Activated CD4-positive, alpha-beta T cell treated with anti-CD3 and anti-CD28 coated beads for 1 hour (primary cell): ENCODE measurements around the gene SGIP1.
"Not testable (repeated sequence)": the region's sequence is repeated elsewhere in the genome, so short reads cannot be mapped to it uniquely, and the experiment has no call there.

Experiments used
- DNase-seq: peaks from one replicate; pipeline ENCODE4 v3.0.0-alpha.2; 2020

SGIP1 gene

DNA sequence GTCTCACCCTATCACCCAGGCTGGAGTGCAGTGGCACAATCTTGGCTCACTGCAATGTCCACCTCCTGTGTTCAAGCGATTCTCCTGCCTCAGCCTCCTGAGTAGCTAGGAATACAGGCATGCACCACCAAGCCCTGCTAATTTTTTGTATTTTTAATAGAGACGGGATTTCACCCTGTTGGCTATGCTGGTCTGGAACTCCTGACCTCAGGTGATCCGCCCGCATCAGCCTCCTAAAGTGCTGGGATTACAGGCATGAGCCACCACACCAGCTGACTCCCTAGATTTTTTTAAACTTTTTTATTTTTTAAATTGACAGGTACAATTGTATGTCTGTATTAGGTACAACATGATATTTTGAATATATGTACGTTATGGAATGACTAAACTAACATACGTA, 200.6 kb downstream of the SGIP1 start:
- not testable (repeated sequence) for DNase-seq

DNA sequence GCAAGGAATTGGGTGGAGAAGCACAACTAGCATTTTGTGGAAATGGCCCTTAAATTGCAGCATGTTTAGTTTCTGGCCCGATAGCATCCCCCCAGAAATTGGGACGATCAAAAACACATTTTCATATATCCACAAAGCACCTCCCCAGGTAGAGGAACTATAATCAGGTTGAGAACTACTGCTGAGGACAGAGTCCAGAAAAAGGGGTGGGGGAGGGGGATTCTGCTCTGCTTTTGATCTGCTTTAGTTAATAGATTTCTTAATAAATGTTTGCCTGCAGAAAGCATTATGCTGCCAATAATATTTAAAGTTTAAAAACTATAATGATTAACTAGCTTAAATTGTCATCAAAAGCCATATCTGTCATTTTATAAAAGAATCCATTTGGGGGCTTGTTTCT, 203.9 kb downstream of the SGIP1 start:
- no peak for DNase-seq

DNA sequence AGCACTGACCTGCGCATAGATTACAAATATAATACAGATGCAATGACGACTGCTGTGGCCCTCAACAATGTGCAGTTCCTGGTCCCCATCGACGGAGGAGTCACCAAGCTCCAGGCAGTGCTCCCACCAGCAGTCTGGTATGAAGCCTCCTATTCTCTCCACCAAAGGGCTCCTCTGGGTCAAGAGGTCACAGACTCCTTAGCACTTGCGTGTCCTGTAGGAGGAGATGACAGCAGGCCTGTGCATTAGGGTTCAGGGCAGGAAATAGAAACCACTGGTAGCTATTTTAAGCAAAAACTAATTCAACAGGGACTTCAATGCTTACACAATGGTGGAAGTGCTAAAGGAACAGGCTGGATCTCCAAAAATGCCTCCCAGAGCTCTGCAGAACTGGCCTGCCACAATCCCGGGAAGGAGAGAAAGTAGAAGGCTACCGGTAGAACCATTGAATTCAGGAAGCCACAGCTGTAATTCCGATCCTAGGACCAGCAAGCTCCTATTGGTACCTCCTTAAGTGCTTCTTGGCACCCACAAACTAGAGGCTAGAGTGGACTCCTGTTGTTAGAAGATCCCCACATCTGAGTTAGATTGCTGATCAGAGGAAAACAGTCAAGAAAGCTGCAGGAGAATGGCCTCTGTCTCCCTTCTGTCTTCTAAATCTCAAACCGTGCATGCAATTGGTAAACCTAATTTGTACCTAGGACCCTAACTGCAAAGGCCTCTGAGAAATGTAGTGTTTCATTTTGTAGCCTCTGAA, 205.6 kb downstream of the SGIP1 start:
- DNase-seq = no peak

DNA sequence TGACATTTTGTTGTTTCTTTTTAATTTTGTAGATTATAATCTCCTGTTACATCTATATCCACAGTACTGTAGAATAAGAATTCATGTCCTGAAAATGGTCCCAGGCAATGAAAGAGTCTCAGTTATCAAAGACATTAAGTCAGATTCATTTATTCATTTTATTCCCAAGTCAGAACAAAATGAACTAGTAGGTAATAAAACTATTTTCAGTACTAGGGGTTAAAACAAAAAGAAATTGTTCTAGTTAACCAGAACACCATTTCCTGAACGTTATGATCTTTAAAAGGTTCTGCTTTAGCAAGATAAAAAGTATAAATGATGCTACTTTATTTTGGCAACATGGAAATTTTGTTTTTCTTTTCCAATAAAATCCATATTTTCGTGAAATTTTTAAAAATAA, 211.5 kb downstream of the SGIP1 start:
- no peak for DNase-seq

DNA sequence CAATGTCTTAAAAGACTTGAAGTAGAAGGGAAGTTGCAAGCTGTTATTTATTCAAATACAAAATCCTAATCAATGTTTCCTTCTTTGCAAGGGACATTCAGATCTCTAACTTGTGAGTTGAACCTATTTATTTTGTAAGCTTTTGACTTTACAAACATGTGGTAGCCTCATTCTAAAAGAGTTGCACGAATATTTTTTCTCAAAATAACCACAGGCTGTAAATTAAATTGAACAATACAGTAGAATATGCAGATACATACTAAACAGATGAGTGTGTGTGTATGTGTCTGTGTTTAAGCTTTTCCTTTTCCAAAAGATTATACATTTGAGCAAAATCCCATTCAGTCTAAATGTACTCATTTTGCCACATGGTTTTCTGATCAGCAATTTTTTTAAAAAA, 213.5 kb downstream of the SGIP1 start:
- no peak for DNase-seq

DNA sequence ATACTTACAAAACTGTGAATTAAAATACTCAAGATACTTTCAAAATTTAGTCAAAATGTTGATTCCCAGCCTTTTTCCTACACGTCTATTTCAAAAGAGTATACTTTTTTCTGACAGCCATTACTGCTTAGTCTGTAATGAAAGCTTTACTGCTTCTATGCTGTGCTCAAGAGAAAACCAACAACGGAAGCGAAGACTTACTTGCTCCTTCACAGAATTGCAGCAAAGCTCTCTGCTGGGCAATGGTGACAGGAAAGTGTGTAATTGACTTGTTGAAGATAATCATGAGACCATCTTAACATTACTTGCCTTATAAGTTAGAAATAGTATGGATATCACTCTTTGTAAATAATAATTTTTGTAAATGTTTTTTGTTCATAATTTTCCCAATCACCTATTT, 216.6 kb downstream of the SGIP1 start:
- no peak for DNase-seq

DNA sequence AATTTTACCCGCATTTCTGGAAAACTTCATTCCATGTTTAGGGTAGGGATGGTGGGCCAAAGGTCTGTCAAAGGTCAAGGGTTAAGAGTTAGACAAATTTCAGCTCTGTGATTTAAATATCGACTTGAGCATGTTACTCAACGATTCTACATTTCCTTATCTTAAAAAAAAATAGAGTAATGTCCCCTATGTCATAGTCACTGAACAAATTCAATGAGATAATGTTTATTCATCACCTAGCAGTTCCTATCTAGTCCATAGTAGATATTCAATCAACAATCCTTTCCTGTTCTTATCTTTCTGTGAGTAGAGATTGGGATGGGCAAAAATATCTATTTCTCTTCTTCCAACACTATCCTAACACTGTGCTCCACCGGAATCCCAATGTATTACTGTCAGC, 217.2 kb downstream of the SGIP1 start:
- no peak for DNase-seq

DNA sequence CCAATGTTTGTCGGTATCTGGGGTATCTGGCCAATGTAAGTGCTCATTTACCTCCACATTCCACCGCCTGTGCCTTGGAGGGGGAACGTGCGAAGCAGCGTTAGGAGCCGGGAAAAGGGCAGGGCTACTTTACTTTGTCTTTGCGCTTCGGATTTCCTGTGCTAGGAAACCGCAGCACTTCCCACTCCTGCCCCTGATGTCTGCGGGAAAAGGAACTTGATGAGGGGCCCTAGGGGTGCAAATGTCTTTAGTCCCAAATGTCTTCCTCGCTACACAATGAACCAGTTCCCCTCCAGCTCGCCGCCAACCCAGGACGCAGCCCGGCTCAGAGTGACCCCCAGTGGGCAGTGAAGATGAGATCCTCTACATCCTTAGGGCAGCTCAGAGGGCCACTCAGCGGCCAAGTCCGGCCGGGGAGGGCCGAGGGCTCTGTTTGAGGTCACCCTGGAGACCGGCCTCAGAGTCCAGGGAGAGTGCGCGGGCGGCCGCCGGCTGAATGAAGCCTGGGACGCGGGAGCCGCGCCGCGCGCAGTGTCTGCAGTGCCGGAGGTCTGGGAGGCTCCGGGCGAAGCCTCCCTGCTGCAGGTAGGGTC, 218.1 kb downstream of the SGIP1 start, which contains the start of gene DYNLT5:
DYNLT5 (plus strand) TSS at position 460 of the 593 bp plus-strand sequence. CDS start 2,200 bp downstream, outside the sequence.
- DNase-seq = no peak

DNA sequence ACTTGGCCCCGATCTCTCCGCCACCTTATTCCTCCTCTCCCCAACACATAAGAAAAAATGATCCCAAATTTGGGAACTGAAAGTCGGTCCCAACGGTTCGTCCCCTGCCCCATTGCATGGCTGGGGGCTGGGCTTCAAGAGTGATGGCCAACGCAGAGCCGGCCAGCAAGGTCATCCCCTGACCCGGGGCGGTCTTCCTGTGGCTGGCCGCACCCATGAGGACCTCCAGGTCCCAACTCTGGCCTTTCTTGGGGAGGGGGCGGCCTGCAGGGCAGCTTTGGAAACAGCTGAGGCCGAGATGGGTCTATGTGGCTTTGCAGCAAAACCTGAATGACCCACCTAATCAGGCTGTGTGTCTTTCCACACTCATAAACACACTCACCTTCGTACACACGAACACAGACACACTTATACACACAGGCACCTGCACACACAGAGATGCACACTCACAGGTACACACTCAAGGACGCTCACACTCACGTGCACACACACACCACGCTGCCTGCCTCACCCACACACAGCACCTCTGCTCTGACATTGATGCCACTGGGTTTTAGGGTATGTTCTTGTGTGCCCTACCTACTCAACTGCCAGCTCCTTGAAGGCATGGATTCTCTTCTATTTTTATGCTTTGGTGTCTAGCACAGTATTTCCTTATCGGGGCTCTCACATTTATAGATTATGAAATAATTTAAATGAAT, 218.9 kb downstream of the SGIP1 start:
- no peak for DNase-seq

DNA sequence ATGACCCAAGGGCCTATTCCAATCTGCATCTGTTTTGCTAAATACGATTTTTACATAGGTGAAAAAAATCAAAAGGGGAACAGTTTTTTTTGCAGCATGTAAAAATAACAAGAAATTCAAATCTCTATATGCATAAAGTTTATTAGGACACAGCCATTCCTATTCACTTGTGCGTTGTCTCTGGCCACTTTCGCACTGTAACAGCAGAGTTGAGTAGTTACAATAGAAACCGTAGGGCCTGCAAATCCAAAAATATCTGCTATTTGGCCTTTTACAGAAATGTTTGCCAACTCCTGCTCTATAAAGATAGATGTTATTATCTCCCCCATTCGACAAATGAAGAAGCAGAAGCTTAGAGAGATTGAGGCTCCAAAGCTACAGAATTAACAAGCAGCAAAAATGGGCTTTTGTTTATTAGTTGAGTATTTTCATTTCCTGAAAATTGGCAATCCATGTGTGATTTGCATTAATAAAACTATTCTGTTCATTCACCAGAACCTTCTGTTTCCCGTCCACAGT, 223.8 kb downstream of the SGIP1 start:
- DNase-seq = no peak

DNA sequence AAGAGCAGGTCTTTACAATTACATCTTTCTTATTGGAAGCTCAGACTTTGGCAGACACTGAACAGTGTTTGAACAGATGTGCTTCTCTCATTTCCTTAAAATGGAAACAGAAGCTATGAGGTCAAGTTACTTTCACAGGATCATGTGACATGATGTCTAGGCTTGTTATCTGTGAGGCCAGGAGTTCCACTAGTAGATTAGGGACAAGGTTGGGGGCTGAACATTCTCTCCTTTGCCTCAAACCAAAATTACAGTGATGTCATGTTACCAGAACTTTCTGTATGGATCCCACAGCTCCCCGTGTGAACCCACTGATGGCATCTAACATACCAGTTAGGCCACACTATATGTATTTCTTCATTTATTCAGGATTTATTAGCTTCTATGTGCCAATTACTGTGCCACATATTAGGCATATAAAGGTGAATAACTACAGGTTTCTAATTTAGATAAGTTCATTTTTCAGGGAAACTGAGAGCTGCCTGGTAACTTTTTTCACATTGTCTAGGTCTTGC, 224.3 kb downstream of the SGIP1 start:
- DNase-seq = no peak

DNA sequence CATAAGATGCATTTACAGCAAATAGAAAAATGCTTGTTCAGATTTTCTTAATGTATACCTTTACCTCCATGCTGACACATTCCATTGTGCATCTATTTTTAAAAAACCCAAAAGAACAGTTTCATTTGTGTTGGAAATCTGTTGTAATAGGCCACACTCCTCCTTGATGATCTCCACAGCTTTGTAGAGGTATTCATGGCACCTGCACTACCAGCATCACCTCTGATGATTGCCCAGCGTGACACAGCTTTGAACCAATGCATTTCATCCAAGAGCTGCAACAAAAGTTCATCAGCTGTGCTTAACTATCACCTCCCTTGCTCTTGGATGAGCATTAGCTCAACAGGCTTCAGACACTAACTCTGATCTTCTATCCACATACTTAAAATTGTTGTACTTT, 226.6 kb downstream of the SGIP1 start:
- no peak for DNase-seq

DNA sequence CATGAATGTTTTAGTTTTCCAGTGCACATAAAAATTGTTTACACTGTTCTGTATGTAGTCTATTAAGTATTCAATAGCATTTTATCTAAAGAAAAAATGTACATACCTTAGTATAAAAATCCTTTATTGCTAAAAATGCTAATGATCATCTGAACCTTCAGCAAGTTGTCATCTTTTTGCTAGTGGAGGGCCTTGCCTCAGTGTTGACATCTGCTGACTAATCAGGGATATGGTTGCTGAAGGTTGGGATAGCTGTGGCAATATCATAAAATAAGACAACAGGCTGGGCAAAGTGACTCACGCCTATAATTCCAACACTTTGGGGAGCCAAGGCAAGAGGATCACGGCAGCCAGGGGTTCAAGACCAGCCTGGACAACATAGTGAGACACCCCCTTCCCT, 227.3 kb downstream of the SGIP1 start:
- DNase-seq = no peak

DNA sequence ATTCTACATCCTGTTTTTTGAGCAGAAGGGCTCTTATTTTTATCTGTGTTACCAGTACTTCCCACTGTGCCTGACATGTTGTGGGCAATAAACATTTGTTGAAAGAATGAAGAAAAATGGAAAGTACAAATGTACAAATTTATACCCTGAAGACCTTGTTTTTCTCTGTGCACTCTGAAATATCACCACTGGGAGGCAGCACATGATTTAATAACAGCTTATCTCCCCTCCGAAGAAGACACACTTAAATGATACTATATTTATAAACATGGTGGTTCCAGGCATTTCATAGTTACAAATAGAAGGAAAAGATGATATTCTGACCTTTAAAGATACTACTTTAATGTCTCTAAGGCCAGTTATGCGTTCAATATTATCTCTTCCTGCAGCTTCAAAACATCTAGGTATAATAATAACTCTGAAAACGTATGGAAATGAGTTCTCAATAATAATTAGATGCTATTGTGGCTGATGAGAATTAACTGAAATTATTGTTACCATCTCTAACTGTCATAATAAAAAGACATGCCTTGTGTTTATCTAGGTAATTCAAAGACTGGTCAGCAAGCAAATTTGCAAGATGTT, 231.1 kb downstream of the SGIP1 start:
- DNase-seq = no peak

DNA sequence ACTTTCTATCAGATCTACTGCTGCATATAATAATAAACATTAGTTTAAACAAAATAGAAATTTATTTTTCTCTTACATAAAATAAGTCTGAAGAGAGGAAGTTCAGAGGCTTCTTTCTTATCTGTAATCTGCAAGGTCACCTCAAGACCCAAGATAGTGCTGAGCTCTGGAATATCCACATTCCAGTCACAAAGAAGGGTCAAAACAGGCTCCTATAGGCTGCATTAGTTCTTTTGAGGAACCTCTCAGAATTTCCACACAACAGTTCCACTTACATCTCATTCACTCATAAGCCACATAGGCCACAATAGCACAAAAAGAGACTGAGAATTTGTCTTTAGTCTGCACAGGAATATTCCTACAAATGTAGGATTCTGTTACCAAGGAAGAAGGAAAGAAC, 233.7 kb downstream of the SGIP1 start:
- no peak for DNase-seq

DNA sequence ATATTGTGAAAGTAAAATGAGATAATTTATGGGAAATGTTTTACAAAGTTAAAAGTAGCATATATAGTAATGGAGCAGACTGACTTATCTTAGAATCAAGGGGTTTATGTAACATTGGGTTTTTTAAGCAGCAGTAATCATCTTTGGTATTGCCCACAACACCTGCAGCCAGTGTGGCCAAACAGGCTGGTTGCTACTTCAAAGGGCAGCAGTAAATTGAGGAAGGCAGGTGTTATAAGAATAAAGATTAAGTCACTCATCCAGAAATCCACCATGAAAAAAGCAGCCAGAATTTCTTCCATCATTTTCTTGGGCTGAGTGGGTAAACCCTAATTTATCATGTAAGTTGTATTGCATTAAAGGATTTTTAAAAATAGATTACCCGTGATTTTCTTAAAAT, 235.0 kb downstream of the SGIP1 start:
- DNase-seq = no peak

DNA sequence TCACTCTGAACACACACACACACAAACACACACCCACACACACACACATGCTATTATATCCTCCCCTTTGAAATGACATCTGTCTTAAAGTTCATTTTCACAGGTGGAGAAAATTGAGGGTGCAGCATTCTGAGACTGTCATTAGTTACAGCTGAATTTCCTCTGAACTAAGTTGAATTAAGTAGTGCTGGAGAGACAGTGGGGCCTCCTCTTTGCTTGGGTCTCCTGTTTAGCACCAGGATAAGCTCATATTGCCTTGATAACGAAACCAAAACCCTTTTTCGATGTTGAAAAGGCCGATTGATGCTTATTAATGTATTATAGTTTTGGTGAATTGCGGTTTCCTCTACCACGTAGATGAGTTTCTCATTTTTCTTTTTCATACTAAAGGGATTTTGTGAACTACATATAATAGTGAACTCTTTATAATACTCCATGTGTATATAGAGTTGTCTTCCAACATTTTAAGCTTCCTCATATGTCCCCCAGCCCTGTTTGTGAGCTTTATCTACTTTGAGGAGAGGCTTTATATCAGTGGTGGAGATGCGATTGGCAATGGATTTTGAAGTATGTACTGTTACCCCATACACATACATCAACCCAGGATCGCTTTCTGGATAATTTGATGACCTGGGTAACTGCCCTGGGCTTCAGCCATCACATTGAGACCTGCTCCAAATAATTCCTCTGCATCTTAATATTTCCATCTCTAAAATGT, 235.7 kb downstream of the SGIP1 start:
- DNase-seq = no peak

DNA sequence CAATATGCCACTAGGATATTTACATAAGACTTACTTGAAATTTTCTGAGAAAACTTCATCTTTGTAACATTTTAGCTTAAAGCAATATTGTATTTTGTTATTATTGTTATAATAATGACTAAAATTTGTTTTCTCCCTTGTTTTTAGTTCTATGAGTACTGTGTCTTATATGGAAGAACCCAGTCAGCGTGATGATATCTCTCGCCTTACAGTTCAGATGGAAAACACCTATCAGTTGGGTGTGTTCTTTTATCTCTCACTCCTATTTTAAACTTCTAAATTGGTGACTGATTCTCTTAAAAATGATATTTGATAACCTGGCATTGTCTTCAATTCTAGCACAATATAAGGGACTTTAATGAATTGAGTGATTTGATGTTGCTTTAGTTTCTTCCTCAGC, 236.3 kb downstream of the SGIP1 start:
- DNase-seq = no peak

DNA sequence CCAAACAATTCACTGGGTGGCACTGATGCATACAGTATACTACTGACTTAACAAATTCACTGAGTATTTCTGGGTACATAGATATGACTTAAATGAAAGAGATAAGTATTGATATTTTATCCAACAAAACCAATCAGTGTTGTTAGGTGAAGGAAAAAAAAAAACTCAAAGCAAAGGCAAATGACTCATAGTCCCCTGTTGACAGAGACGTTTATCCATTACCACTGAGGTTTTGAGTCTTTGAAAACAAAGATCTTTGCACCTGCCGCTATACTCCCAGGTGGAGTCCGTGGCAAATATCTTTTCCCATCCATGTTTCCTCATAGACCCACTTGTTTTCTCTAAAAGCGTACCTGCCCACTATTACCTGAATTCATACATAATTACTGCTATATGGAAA, 236.7 kb downstream of the SGIP1 start:
- DNase-seq = no peak

DNA sequence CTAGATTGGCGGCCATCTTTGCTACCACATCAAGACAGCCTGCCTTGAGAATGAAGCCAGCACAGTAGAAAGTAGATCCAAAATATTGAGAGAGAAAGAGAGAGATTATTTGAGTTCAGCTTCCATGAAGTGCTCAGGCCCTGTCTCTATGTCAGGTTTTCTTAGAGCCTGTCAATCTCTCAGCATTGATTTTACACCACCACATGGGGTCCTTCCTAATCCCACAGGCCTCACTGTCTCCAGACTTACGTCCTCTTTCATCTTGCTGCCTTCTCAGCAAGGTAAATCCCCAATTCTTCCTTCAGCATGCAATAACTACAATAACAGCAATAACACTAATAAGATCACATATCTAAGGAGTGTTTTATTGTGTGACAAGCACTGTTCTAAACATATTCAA, 239.3 kb downstream of the SGIP1 start:
- DNase-seq = no peak

DNA sequence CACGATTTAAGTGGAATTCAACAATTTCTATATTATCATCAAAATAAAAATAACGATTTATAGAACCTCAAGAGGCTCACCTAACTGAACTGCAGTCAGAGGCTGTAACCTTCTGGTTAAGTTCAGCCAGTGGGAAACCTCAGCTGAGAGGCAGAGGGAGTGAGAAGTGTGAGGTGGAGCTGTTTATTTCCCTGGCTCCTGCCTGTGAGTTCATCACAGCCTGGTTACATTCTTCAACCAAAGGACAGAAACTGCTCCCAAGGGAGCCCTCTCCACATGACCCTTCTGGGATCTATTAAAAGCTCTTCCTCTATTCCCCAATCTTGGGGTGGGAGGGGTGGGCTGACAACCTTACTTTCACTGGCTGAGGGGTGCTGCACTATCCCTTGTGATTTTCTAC, 240.5 kb downstream of the SGIP1 start:
- DNase-seq = no peak

DNA sequence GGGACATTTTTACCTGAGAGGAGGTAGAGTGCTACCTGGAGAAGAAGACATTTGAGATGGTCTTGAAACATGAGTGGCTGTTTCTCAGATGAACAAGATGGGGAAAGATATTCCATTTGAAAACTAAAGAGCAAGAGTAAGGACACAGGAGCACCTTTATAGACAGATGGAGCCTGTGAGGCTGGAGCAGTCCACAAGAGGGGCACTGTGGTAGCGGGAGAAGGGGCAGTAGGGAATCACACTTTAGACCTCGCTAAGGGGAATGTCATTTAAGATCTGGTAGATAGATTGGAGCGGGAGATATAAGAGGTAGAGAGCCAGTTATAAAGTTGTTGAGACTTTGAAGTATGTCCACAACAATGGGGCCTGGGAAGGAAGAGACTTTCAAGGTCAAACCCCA, 241.7 kb downstream of the SGIP1 start:
- DNase-seq = no peak

DNA sequence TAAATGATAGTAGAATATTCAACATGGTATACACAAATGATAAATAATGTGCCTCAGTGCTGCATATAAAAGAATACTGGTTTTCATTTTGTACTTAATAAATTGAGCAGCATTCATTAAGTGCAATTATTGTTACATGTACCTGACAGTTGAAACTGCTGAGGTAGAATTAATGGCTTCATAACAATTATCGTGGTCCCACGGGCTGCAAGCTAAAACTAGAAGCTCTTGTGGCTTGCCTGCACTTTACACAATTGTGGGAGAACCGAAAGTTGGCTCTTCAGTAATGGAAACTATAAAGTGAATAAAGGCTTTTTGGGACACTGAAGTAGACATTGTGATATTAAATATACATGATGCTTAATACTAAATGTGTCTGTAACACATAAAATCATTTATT, 243.9 kb downstream of the SGIP1 start:
- DNase-seq = no peak
